Mucosa of descending colon (tissue), 3 donors: ENCODE data around the gene ASPG. TPM values are rescaled to one million over a fixed set of nuclear protein-coding genes. Genes with fewer than 3 reads are reported as not detected.
A peak's percentile ranks its signal among the peaks of the same experiment; 100 is the strongest.

ENCODE experiments used
- ATAC-seq: fragments of 200-7000 bp; cut with Tn5 transposase; one replicate; pipeline ENCODE4 v1.9.1; 2020; ENCODE audit warnings: mild to moderate bottlenecking, moderate library complexity
- DNase-seq, 3 donors: peaks; one replicate each; pipeline ENCODE4 v3.0.0-alpha.2; 2020
- H3K36me3 ChIP-seq: fragments of 200-600 bp; one replicate; pipeline ENCODE4 v1.8.0; 2021; ENCODE audit warnings: low read depth, mild to moderate bottlenecking
- H3K4me1 ChIP-seq: fragments of 200-600 bp; one replicate; pipeline ENCODE4 v1.8.0; 2021; ENCODE audit warnings: low read depth, mild to moderate bottlenecking
- H3K4me3 ChIP-seq: fragments of 200-600 bp; one replicate; pipeline ENCODE4 v1.8.0; 2021; ENCODE audit warnings: mild to moderate bottlenecking
- H3K9me3 ChIP-seq: fragments of 200-600 bp; one replicate; pipeline ENCODE4 v1.8.0; 2021; ENCODE audit warnings: mild to moderate bottlenecking
- CTCF ChIP-seq: fragments of 200-600 bp; IDR thresholded peaks from one replicate; pipeline ENCODE4 v1.8.0; 2022; ENCODE audit warnings: antibody characterized with exemption, mild to moderate bottlenecking
- intact Hi-C, 2 donors: fragments of 100-400 bp; cut with DNase I in 1 of 2; cut with micrococcal nuclease in 1 of 2; formaldehyde crosslinking; loops; one replicate each; pipeline versions ENCODE4 v1.11.0 to v1.11.1; 2022; cut with DNase I, micrococcal nuclease
- total RNA-seq, 3 donors: library from RNA; stranded (reverse); fragmentation: NEBNext Ultra II Directional in 2 of 3; extraction: Animal tissue kit (Norgen Biotek cat#: 25700) in 2 of 3; gene quantifications; one replicate each; pipeline versions ENCODE4 v1.2.1 to v1.2.4, GENCODE V29; 2021 to 2023
- donor health status: DM: no; HTN: no; CAD: no; lungs with moderate emphysema.
- donor health status: DM: no; HTN: no; CAD: no.
- donor health status: DM: no; HTN: yes; CAD: no.

Gene ASPG
- total RNA-seq, 3 donors from 2014 or later, result 2.1 to 15.0 (median 14.2) TPM

DNA sequence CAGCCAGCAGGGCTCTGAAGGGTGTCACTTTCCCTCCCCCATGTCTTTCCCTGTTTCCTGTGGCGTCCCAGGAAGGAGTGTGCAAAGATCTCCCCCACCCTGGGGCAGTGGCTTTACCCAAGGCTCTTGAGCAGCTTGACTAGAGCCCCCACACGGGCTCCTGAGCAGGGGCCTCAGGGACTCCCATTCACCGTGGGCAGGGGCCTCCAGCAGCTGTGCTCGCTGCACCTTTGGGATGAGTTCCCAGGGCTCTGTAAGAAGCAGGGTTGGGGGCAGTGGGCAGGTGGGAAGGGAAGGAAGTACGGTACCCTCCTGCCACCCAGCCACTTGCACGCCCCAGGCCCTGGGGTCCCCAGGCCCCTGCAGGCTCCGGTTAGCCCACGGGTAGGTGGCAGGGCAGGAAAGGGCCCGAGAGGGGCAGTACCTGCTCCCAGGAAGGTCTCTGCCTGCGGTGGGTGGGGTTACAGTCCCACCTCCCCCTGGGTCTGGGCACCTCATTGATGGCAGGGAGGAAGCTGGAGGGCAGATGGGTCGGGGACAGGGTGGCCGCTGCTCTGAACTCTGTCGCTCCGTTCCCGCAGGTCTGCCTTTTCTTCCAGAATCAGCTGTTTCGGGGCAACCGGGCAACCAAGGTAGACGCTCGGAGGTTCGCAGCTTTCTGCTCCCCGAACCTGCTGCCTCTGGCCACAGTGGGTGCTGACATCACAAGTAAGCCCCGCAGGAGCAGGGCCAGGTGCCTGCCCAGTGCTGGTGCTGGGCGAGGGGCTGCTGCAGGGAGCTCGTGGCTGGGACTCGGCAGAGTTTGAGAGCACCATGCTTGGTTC lies 13.0 kb downstream of the ASPG start:
- ATAC-seq (no peak), DNase-seq (peak in 2 of 3 donors; percentile 22 to 40)

DNA sequence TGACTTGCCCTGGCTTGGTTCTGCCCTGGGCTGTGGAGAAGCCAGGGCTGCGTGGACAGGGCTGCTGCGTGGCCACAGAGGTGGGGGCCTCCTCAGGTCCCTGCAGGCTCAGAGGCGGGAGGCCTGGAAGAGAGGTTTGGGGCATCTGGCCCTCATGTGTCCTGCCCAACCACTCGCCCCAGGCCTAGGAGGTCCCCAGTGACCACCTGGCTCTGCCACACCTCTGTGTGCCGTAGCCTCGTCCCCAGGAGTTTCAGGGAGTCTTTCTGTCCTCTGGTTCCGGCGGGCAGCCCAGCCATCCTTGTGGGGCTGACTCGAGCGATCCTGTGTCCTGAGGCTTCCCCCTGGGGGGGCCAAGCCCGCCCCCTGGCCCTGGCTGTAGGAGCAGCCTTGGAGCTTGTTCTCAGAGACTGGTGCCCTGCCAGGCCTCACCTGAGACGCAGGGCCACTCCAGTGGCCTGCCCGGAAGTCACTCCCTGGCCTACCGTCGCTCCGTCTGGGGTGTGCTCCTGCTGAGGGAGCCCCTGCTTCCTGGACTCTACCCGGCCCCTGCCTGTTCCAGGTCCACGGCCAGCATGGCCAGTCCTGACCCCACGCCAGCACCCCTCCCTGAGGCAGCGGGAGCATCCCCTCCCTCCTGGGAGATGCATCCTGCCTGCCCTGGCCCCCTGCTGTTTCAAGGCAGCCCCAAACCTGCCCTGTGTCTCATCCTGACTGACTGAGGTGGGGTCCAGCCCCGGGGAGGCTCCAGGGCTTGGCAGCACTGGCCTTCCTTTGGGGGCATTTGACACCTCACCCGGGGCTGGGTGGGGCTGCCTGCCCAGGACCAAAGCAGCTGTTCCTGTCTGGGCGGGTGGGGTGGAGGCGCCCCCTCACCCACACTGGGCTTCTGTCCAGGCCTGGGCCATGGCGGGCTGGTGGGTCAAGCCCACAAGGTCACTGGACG lies 13.9 kb downstream of the ASPG start:
- DNase-seq (peak in 2 of 3 donors; percentile 45 to 46), ATAC-seq (no peak)
- intact Hi-C loops, result no loop called here
- peaks cover 23% of the 10 kb centered on the region for H3K4me1 ChIP-seq
- no peaks in the 10 kb centered on the region for H3K9me3 ChIP-seq
- no peaks in the 10 kb centered on the region for H3K36me3 ChIP-seq
- TF ChIP-seq CTCF, result no peak
- no peak overlapping the region for H3K4me3 ChIP-seq

More for the DNA sequence above, 13.0 kb downstream of the ASPG start:
- peaks cover 28% of the 10 kb centered on the region for H3K4me1 ChIP-seq
- intact Hi-C loops, result no loop called here
- H3K4me3 ChIP-seq, result no peak overlapping the region
- H3K36me3 ChIP-seq, result no peaks in the 10 kb centered on the region
- H3K9me3 ChIP-seq, result no peaks in the 10 kb centered on the region
- TF ChIP-seq CTCF, result no peak

DNA sequence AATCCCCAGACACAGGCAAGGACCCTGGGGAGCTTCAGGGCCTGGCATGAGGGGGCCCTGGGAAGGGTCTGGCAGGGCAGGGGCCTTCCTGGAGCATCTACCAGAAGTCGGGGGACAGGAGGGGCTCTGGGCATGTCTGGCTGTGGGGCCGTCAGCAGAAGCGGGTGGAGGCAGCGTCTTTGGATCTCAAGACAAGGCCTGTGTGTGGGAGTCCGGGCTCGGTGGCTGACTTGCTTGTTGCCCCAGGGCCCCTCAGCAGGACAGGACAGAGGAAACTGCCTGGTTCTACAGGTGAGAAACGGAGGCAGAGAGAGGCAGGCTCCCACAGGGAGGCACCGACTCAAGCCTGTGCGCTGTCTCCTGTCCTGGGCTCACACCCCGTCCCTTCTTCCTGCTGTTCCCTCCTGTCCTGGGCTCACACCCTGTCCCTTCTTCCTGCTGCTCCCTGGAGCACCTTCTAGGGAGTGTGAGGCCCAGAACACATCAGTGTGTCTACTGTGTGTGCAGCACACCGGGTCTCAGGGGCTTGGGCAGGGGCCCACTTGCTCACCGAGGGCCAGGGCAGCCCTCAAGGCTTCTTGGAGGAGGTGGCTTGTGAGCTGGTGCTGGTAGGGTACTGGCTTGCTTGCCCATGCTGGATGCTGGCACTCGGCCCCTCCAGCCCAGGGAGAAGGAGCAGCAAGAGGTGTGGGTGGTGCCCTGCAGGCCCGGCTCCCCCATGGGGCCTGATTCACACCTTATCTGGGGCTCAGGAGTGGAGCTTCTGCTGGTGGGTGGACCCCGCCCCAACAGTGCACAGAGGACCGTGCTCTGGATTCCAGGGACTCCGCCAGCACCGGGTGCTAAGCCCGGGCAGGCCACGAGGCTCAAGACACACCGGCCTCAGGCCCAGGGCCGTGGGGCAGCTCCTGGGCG lies 14.9 kb downstream of the ASPG start:
- no peak for TF ChIP-seq CTCF
- intact Hi-C loops, result no loop called here
- peak; percentile 52 to 61 (median 56) for DNase-seq
- H3K4me1 ChIP-seq, result peaks cover 26% of the 10 kb centered on the region
- no peaks in the 10 kb centered on the region for H3K36me3 ChIP-seq
- no peak overlapping the region for H3K4me3 ChIP-seq
- ATAC-seq, result peak; percentile 82
- H3K9me3 ChIP-seq, result no peaks in the 10 kb centered on the region

DNA sequence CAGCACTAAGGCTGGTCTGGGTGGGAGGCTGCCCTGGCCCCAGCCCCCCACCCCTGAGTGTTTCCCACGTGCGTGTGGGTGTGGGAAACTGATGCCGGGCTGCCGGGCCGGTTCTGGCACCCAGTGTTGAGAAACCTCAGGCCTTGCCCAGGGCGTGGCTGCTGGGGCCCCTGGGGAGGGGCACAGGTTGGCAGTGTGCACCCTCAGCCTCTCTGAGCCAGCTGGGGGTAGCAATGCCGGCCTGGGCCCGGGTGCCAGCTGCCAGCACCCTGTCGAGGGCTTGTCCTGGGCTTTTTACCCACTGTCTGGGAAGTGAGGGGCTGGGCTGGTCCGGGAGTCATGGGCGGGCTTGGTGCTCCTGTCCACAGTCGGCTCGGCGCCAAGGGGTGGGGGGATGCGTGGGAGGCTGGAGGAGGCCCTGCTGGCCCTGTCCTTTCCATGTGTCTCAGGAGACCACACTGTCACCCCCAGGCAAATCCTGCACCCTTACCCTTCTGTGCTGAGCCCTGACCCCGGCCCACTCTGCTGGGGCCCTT lies 15.7 kb downstream of the ASPG start:
- H3K4me1 ChIP-seq, result peaks cover 34% of the 10 kb centered on the region
- H3K36me3 ChIP-seq, result no peaks in the 10 kb centered on the region
- intact Hi-C loops, result no loop called here
- H3K9me3 ChIP-seq, result no peaks in the 10 kb centered on the region
- no peak for TF ChIP-seq CTCF
- peak; percentile 59 to 76 (median 71) for DNase-seq
- ATAC-seq, result peak; percentile 62
- no peak overlapping the region for H3K4me3 ChIP-seq
